GM12872 (cell line): ENCODE measurements around the gene CES2.

Experiments
- CTCF ChIP-seq: IDR thresholded peaks from 3 replicates; pipeline ENCODE4 v1.5.1; 2011; ENCODE audit warnings: low read depth, mild to moderate bottlenecking, low read length, moderate library complexity; ENCODE audit not compliant: insufficient read depth

The CES2 gene

GRCh38 chr16:66936462-66936861, 1.1 kb downstream of the CES2 start:
- no peak for TF ChIP-seq CTCF

- no peak for TF ChIP-seq CTCF
Observed at GRCh38 chr16:66936889-66937554, 1.7 kb downstream of the CES2 start.

GRCh38 chr16:66937725-66938337, 2.5 kb downstream of the CES2 start:
- TF ChIP-seq CTCF: no peak

- no peak for TF ChIP-seq CTCF
Observed at GRCh38 chr16:66939366-66939765, 4.0 kb downstream of the CES2 start.

- TF ChIP-seq CTCF: no peak
Observed at GRCh38 chr16:66940236-66940635, 4.9 kb downstream of the CES2 start.

- TF ChIP-seq CTCF: no peak
Observed at GRCh38 chr16:66942981-66943380, 7.7 kb downstream of the CES2 start.

- no peak for TF ChIP-seq CTCF
Observed at GRCh38 chr16:66943426-66944053, 8.2 kb downstream of the CES2 start.
